Breast epithelium (tissue), 3 donors: ENCODE data around the gene BFSP2.

Source experiments
- POLR2A ChIP-seq: fragments of 450-650 bp; IDR thresholded peaks from one replicate; pipeline ENCODE4 v1.6.1; 2016; ENCODE audit warnings: antibody characterized with exemption, mild to moderate bottlenecking, moderate library complexity
- POLR2AphosphoS5 ChIP-seq, 3 donors: sonication (generic); formaldehyde crosslinking; IDR thresholded peaks; one replicate each; pipeline ENCODE4 v1.6.1; 2017; ENCODE audit warnings: antibody characterized with exemption in 3 of 3
- TF ChIP-seq, protein P1 (sequence below), 3 donors: fragments of 450-650 bp; IDR thresholded peaks; one replicate each; pipeline ENCODE4 v1.5.1; 2016 to 2017; ENCODE audit warnings: antibody characterized with exemption in 3 of 3, mild to moderate bottlenecking in 3 of 3, moderate library complexity in 3 of 3

DNA sequence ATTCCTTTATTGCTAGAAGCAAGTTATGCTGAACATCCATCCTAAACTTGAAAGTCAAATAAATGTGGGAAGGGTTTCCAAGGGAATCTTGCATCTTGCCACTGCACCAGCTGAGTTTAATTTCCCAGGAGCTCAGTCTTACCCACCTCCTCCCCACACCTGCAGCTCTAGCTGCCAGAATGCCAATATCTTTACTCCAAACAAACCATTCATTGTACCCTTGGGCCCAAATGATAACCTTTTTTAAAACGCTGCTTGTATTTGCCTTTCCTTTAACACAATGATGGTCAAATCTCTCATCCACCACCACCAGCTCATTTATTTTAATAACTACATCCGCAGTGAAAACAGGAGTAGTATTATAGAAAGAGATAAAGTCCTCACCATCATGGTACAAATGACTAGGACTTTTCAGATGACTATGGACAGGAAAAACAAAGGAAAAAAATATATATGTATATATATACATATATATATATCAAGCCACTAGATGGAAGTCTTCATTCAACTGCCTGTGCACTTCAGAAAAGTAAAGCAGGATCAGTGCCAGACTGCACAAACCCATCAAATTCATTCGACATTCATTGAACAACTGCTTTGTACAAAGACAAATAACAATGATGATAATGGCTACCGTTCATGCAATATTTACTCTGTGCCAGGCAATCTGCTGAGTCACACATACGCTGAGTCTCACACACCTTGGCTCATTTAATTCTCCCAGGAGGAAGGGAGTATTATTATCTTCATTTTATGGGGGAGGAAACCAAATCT, 44.0 kb downstream of the BFSP2 start:
- TF ChIP-seq, protein P1, sequence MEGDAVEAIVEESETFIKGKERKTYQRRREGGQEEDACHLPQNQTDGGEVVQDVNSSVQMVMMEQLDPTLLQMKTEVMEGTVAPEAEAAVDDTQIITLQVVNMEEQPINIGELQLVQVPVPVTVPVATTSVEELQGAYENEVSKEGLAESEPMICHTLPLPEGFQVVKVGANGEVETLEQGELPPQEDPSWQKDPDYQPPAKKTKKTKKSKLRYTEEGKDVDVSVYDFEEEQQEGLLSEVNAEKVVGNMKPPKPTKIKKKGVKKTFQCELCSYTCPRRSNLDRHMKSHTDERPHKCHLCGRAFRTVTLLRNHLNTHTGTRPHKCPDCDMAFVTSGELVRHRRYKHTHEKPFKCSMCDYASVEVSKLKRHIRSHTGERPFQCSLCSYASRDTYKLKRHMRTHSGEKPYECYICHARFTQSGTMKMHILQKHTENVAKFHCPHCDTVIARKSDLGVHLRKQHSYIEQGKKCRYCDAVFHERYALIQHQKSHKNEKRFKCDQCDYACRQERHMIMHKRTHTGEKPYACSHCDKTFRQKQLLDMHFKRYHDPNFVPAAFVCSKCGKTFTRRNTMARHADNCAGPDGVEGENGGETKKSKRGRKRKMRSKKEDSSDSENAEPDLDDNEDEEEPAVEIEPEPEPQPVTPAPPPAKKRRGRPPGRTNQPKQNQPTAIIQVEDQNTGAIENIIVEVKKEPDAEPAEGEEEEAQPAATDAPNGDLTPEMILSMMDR (IDR thresholded peaks at IDR 0.05) = no peak
- TF ChIP-seq POLR2A = no peak
- no peak for TF ChIP-seq POLR2AphosphoS5 (IDR thresholded peaks at IDR 0.05)
